CD14-positive monocyte (primary cell): ENCODE results near the gene PSMB2. TPM values are rescaled to one million over a fixed set of nuclear protein-coding genes. Genes with fewer than 3 reads are reported as not detected.
A peak's percentile ranks its signal among the peaks of the same experiment; 100 is the strongest.

Experiments
- DNase-seq, 3 donors: peaks; one replicate each; pipeline ENCODE4 v3.0.0-alpha.2; 2011 to 2022
- H2AFZ ChIP-seq: 2 replicates; pipeline ENCODE4 v1.6.0; 2012; ENCODE audit warnings: mild to moderate bottlenecking, low read depth, low read length, inconsistent platforms; ENCODE audit not compliant: insufficient read depth, poor library complexity, severe bottlenecking
- H3K27ac ChIP-seq, 2 donors: 1 replicate in 1 of 2; 2 replicates in 1 of 2; pipeline ENCODE4 v1.5.1; 2012 to 2013; ENCODE audit warnings: low read length in 2 of 2, control low read depth in 1 of 2, inconsistent platforms in 1 of 2, low read depth in 1 of 2, mild to moderate bottlenecking in 1 of 2
- H3K27me3 ChIP-seq, 2 donors: one replicate each; pipeline versions ENCODE4 v1.6.0 to v1.6.1; 2011 to 2013; ENCODE audit warnings: low read length in 2 of 2; ENCODE audit not compliant: control insufficient read depth in 2 of 2, insufficient read depth in 2 of 2
- H3K36me3 ChIP-seq, 2 donors: replicated peaks in 1 of 2; 1 replicate in 1 of 2; 2 replicates in 1 of 2; pipeline versions ENCODE4 v1.5.1 to v1.6.1; 2012 to 2013; ENCODE audit warnings: low read length in 2 of 2, control low read depth in 1 of 2, inconsistent platforms in 1 of 2, mild to moderate bottlenecking in 1 of 2; ENCODE audit not compliant: insufficient read depth in 2 of 2, control insufficient read depth in 1 of 2
- H3K4me1 ChIP-seq, 2 donors: 1 replicate in 1 of 2; 2 replicates in 1 of 2; pipeline versions ENCODE4 v1.5.1 to v1.6.1; 2012 to 2013; ENCODE audit warnings: low read length in 2 of 2, control low read depth in 1 of 2, inconsistent platforms in 1 of 2, mild to moderate bottlenecking in 1 of 2, moderate library complexity in 1 of 2; ENCODE audit not compliant: insufficient read depth in 2 of 2, control insufficient read depth in 1 of 2
- H3K4me2 ChIP-seq: replicated peaks from 2 replicates; pipeline ENCODE3; 2012; ENCODE audit warnings: low read length, moderate library complexity, mild to moderate bottlenecking; ENCODE audit not compliant: poor library complexity, severe bottlenecking; ENCODE audit errors: extremely low read depth
- H3K4me3 ChIP-seq, 3 experiments: fragments of 200-600 bp in 1 of 3; sonication (generic) in 1 of 3; replicated peaks in 1 of 3; 1 replicate in 2 of 3; 2 replicates in 1 of 3; pipeline ENCODE4 v1.5.1; 2011 to 2013; ENCODE audit warnings: low read length in 3 of 3, mild to moderate bottlenecking in 3 of 3, control low read depth in 2 of 3, low read depth in 2 of 3, inconsistent platforms in 1 of 3, moderate library complexity in 1 of 3
- H3K79me2 ChIP-seq: 2 replicates; pipeline ENCODE4 v1.6.0; 2012; ENCODE audit warnings: mild to moderate bottlenecking, control low read depth, inconsistent platforms, low read length, moderate library complexity; ENCODE audit not compliant: insufficient read depth
- H3K9ac ChIP-seq: 2 replicates; pipeline ENCODE4 v1.6.0; 2017; ENCODE audit warnings: low read length, mild to moderate bottlenecking; ENCODE audit not compliant: insufficient read depth, poor library complexity, severe bottlenecking
- H3K9me3 ChIP-seq, 2 donors: replicated peaks in 1 of 2; 1 replicate in 1 of 2; 2 replicates in 1 of 2; pipeline versions ENCODE4 v1.5.1 to v1.6.1; 2012 to 2013; ENCODE audit warnings: low read length in 2 of 2, control low read depth in 1 of 2; ENCODE audit not compliant: control insufficient read depth in 1 of 2, insufficient read depth in 1 of 2
- H4K20me1 ChIP-seq: 2 replicates; pipeline ENCODE4 v1.6.0; 2012; ENCODE audit warnings: mild to moderate bottlenecking, low read length, control low read depth, moderate library complexity; ENCODE audit not compliant: insufficient read depth
- H3K27ac Mint-ChIP-seq, 7 donors: one replicate each; pipeline ENCODE4 v1.8.0; 2020; ENCODE audit warnings: mild to moderate bottlenecking in 7 of 7, mixed read lengths in 7 of 7, moderate library complexity in 6 of 7, inconsistent platforms in 2 of 7
- H3K27me3 Mint-ChIP-seq, 3 donors: one replicate each; pipeline ENCODE4 v1.8.0; 2021 to 2022; ENCODE audit warnings: low read depth in 3 of 3, mild to moderate bottlenecking in 3 of 3, mixed read lengths in 3 of 3, moderate library complexity in 3 of 3, inconsistent platforms in 1 of 3
- H3K36me3 Mint-ChIP-seq, 2 donors: one replicate each; pipeline ENCODE4 v1.8.0; 2020; ENCODE audit warnings: mixed read lengths in 2 of 2, inconsistent platforms in 1 of 2, mild to moderate bottlenecking in 1 of 2
- H3K4me1 Mint-ChIP-seq: one replicate; pipeline ENCODE4 v1.8.0; 2020; ENCODE audit warnings: mild to moderate bottlenecking, mixed read lengths
- H3K4me3 Mint-ChIP-seq, 2 donors: one replicate each; pipeline ENCODE4 v1.8.0; 2020; ENCODE audit warnings: mild to moderate bottlenecking in 2 of 2, mixed read lengths in 2 of 2, moderate library complexity in 1 of 2
- H3K9me3 Mint-ChIP-seq, 7 donors: one replicate each; pipeline ENCODE4 v1.8.0; 2020 to 2022; ENCODE audit warnings: mixed read lengths in 7 of 7, mild to moderate bottlenecking in 6 of 7, moderate library complexity in 6 of 7, inconsistent platforms in 2 of 7
- CTCF ChIP-seq: fragments of 200-600 bp; IDR thresholded peaks from one replicate; pipeline ENCODE4 v1.8.0; 2022; ENCODE audit warnings: antibody characterized with exemption, mild to moderate bottlenecking
- WGBS: methylation state at CpG from one replicate; pipeline ENCODE4 v1.1.5; 2013; ENCODE audit warnings: missing lambda C conversion rate; ENCODE audit not compliant: insufficient coverage; 5-methylcytosine and 5-hydroxymethylcytosine counted together
- intact Hi-C, 2 donors: fragments of 100-400 bp; cut with micrococcal nuclease; formaldehyde crosslinking; loops; one replicate each; pipeline versions ENCODE4 v1.15.0 to v1.15.1; 2023
- polyA plus RNA-seq, 3 donors: library from polyadenylated mRNA; depleted of rRNA in 1 of 3; unstranded in 2 of 3; stranded (reverse) in 1 of 3; fragments of 300-500 nt in 2 of 3; fragments of >200 nt in 1 of 3; fragmentation: Illumina TruSeq in 2 of 3; gene quantifications; 1 replicate in 2 of 3; 2 replicates in 1 of 3; pipeline ENCODE4 v1.2.3, GENCODE V29; 2012 to 2021

The PSMB2 gene
- polyA plus RNA-seq, 3 donors: 27.9 to 84.1 (median 78.6) TPM

- Histone ChIP-seq H3K9me3 (no peaks in the 10 kb centered on the region), H3K79me2 (peaks cover 81% of the 10 kb centered on the region), H3K27me3 (no peaks in the 10 kb centered on the region), H3K4me1 (peaks cover 22 to 31% of the 10 kb centered on the region in 2 donors), H3K4me3 (peak overlapping the region; percentile 7 to 60 (median 28)), H3K27ac (peak overlapping the region in 1 of 2 donors; percentile 82), H3K36me3 (peaks cover 31 to 40% of the 10 kb centered on the region in 2 donors), H4K20me1 (peaks cover 7% of the 10 kb centered on the region), H2AFZ (no peak overlapping the region), H3K9ac (peak overlapping the region; percentile 45), H3K4me2 (peak overlapping the region; percentile 71)
- Mint-ChIP-seq H3K4me3 (peak overlapping the region in 1 of 2 donors; percentile 62), H3K9me3 (peaks cover 0 to 2% (median 0%) of the 10 kb centered on the region in 7 donors), H3K27me3 (peaks cover 0 to 3% (median 0%) of the 10 kb centered on the region in 3 donors), H3K36me3 (peaks cover 23 to 34% of the 10 kb centered on the region in 2 donors), H3K4me1 (peaks cover 27% of the 10 kb centered on the region), H3K27ac (peak overlapping the region; percentile 83 to 90 (median 86))
- no CpG with 5 or more reads among the region's 1 CpG for WGBS
- no peak for TF ChIP-seq CTCF
- peak; percentile 25 to 62 (median 60) for DNase-seq
- intact Hi-C loops: loop anchor here in 1 of 2 donors (5.0 kb wide), 1 partner anchor 80 kb away; the partner anchor contains the start of gene C1orf216
These were observed 3.9 kb downstream of the PSMB2 start for GRCh38 chr1:35637401-35637809.

- TF ChIP-seq CTCF: no peak
- Mint-ChIP-seq H3K9me3 (no peaks in the 10 kb centered on the region), H3K36me3 (peaks cover 55 to 72% of the 10 kb centered on the region in 2 donors), H3K4me1 (peaks cover 13% of the 10 kb centered on the region), H3K27me3 (no peaks in the 10 kb centered on the region), H3K4me3 (no peak overlapping the region), H3K27ac (no peak overlapping the region)
- Histone ChIP-seq H2AFZ (no peak overlapping the region), H3K79me2 (peaks cover 54% of the 10 kb centered on the region), H3K36me3 (peaks cover 59 to 76% of the 10 kb centered on the region in 2 donors), H3K27me3 (no peaks in the 10 kb centered on the region), H3K4me1 (peaks cover 11 to 19% of the 10 kb centered on the region in 2 donors), H3K27ac (no peak overlapping the region), H3K4me3 (no peak overlapping the region), H3K9ac (no peak overlapping the region), H3K9me3 (no peaks in the 10 kb centered on the region), H4K20me1 (peaks cover 22% of the 10 kb centered on the region), H3K4me2 (no peak overlapping the region)
- intact Hi-C loops: no loop called here
- no peak for DNase-seq
These were observed 7.8 kb downstream of the PSMB2 start for GRCh38 chr1:35633547-35633946.
